ENCODE results near the gene GHRHR.

GHRHR gene

DNA sequence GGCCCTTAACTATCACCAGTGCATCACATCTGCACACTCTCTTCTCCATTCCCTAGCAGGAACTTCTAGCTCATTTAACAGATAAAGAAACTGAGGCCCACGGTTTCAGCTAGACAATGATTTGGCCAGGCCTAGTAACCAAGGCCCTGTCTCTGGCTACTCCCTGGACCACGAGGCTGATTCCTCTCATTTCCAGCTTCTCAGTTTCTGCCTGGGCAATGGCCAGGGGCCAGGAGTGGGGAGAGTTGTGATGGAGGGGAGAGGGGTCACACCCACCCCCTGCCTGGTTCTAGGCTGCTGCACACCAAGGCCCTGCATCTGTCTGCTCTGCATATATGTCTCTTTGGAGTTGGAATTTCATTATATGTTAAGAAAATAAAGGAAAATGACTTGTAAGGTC lies 38.6 kb upstream of the GHRHR start:
- Histone ChIP-seq H3K27ac (no peak overlapping the region), H3K9ac (ENCODE audit: insufficient read length) (no peak overlapping the region), H3K9me3 (ENCODE audit: low read depth, low read length) (no peaks in the 10 kb centered on the region), H3K4me3 (no peak overlapping the region), H3K36me3 (ENCODE audit: insufficient read depth, low read length) (no peaks in the 10 kb centered on the region)
- TF ChIP-seq EZH2 (IDR thresholded peaks at IDR 0.05): no peak
- TF ChIP-seq POLR2AphosphoS5 (IDR thresholded peaks at IDR 0.05; ENCODE audit: borderline replicate concordance, low read depth, low read length): no peak
- no peak for TF ChIP-seq FOXP2 (optimal IDR thresholded peaks at IDR 0.05; ENCODE audit: control extremely low read depth, extremely low read length, insufficient read depth)
- no peak for DNase-seq (ENCODE audit: low read depth, low spot score)

DNA sequence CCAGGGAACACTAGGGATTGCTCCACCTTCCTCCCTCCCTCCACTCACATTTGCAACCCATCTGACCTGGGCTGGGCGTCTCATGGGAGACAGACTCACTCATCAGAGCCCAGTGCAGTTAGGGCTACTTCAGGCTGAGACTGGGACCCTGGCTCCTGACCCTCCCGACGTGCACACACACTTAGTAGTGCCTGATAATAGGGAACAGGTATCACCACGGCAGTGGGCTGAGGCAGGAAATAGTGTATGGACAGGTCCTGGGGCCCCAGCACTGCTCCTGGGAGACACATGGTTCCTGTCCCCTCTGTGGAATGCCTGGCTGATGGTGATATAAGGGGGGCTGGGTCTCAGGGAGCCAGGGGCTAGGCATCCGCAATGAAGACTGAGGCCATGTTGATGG lies 37.8 kb upstream of the GHRHR start:
- no peak overlapping the region for H3K9ac ChIP-seq (ENCODE audit: insufficient read length)
- no peak for DNase-seq (ENCODE audit: low read depth, low spot score)
- H3K36me3 ChIP-seq (ENCODE audit: insufficient read depth, low read length): no peaks in the 10 kb centered on the region
- no peaks in the 10 kb centered on the region for H3K9me3 ChIP-seq (ENCODE audit: low read depth, low read length)
- no peak overlapping the region for H3K4me3 ChIP-seq
- no peak overlapping the region for H3K27ac ChIP-seq
- TF ChIP-seq FOXP2 (optimal IDR thresholded peaks at IDR 0.05; ENCODE audit: control extremely low read depth, extremely low read length, insufficient read depth) (no peak), EZH2 (IDR thresholded peaks at IDR 0.05) (no peak), POLR2AphosphoS5 (IDR thresholded peaks at IDR 0.05; ENCODE audit: borderline replicate concordance, low read depth, low read length) (no peak)

DNA sequence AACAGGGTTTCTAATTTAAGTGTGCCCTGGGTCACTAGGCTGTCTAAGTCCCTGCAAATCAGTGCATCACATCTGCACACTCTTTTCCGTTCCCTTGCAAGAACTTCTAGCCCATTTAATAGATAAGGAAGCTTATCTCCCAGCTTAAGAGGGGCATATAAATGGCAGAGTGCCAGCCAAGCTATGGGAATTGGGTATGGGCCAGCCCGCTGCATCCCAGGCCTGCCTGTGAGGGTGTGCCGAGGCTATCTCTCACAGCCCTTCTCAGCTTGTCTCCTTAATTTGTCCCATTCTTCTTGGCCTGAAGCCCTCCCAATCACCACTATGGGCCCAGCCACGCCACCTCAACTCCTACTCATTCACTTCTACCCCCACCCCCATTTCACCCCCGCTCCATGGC lies 37.4 kb upstream of the GHRHR start:
- no peak for DNase-seq (ENCODE audit: low read depth, low spot score)
- Histone ChIP-seq H3K9me3 (ENCODE audit: low read depth, low read length) (no peaks in the 10 kb centered on the region), H3K36me3 (ENCODE audit: insufficient read depth, low read length) (no peaks in the 10 kb centered on the region), H3K27ac (no peak overlapping the region), H3K4me3 (no peak overlapping the region), H3K9ac (ENCODE audit: insufficient read length) (no peak overlapping the region)
- no peak for TF ChIP-seq POLR2AphosphoS5 (IDR thresholded peaks at IDR 0.05; ENCODE audit: borderline replicate concordance, low read depth, low read length)
- no peak for TF ChIP-seq EZH2 (IDR thresholded peaks at IDR 0.05)
- no peak for TF ChIP-seq FOXP2 (optimal IDR thresholded peaks at IDR 0.05; ENCODE audit: control extremely low read depth, extremely low read length, insufficient read depth)

DNA sequence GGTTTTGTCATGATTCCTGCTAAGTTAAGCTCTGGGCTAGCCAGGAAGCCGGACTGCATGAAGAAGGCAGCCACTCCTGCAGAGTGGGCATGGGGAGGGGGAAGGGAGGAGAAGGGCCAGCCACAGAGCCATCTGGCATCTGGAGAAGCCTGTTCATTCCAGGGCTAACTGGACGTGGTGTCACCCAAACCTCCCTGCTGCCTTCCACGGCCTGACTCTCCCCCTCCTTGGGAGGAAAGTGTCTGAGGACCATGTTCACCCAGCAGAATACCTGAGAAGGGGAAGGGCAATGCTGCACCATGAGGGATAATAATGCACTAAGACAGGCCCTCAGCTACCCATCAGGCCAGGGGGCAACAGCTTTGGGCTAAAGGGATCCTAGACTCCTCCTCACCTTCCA lies 36.7 kb upstream of the GHRHR start:
- TF ChIP-seq FOXP2 (optimal IDR thresholded peaks at IDR 0.05; ENCODE audit: control extremely low read depth, extremely low read length, insufficient read depth) (no peak), EZH2 (IDR thresholded peaks at IDR 0.05) (no peak), POLR2AphosphoS5 (IDR thresholded peaks at IDR 0.05; ENCODE audit: borderline replicate concordance, low read depth, low read length) (no peak)
- Histone ChIP-seq H3K4me3 (no peak overlapping the region), H3K27ac (no peak overlapping the region), H3K9me3 (ENCODE audit: low read depth, low read length) (no peaks in the 10 kb centered on the region), H3K36me3 (ENCODE audit: insufficient read depth, low read length) (no peaks in the 10 kb centered on the region), H3K9ac (ENCODE audit: insufficient read length) (no peak overlapping the region)
- DNase-seq (ENCODE audit: low read depth, low spot score): no peak

DNA sequence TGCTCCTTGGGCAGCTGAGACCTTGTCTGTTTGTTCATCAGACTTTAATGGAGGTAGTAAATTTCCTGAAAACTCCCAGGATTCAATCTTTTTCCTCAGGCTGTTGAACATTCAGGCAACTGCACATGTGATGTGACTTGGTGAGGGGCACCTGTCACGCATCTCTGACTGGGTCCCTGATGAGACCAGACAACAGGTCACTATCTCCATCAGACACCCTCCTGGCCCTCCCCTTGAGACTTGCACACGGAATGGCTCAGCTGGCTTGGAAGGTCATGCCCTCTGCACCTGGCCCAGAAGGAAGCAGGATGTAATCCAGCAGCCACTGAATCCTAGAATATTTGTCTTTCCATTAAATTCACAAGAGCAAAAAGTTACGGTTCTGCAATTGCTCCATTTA lies 36.2 kb upstream of the GHRHR start:
- Histone ChIP-seq H3K4me3 (no peak overlapping the region), H3K9me3 (ENCODE audit: low read depth, low read length) (no peaks in the 10 kb centered on the region), H3K36me3 (ENCODE audit: insufficient read depth, low read length) (no peaks in the 10 kb centered on the region), H3K27ac (no peak overlapping the region), H3K9ac (ENCODE audit: insufficient read length) (no peak overlapping the region)
- DNase-seq (ENCODE audit: low read depth, low spot score): no peak
- no peak for TF ChIP-seq FOXP2 (optimal IDR thresholded peaks at IDR 0.05; ENCODE audit: control extremely low read depth, extremely low read length, insufficient read depth)
- TF ChIP-seq EZH2 (IDR thresholded peaks at IDR 0.05): no peak
- TF ChIP-seq POLR2AphosphoS5 (IDR thresholded peaks at IDR 0.05; ENCODE audit: borderline replicate concordance, low read depth, low read length): no peak

DNA sequence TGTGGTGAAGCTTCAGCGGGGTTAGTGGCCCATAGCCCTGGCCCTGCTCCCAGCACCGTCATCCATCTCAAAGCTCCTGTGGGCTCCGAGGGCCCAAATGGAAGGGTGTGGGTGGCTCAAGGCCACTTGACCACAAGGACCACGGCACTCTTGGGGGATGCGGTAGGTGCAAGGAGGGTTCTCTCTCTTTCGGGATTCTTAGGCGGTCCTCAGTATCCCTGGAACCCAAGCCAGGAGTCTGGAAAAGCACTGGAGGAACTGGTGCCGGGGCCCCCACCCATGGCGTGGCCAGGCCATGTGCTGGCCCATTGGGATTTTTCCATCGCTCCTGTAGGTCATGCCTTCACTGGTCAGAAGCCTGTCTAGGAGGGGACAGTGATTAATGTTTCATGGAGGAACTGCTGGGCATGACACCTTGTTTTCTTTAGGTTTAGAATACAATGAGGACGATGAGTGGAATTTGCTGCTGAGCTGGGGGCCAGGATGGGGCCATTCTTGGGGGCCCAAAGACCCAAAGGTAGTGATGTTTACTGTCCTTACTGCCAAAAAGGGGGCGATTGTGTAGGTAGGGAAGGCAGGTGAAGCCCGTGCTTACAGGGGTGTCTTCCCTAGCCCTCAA lies 35.4 kb upstream of the GHRHR start:
- DNase-seq (ENCODE audit: low read depth, low spot score): no peak

DNA sequence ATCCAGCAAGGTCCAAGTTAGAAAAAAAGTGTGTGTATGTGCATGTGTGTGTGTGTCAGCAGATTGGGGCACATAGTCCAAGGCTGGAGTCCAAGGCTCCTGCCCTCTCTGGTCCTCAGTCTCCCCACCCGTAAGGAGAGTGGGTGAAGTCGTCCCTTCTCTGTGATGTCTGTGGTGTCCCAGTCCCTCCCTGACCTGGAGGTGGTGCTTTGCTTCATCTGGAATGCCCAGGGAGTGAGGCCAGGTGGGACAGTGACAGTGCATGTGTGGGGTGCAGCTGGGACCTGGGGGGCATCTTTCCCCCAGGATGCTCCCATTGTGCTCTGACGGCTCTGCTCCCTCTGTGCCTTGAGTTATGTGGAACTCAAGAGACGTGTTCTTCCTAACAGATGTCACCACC lies 34.1 kb upstream of the GHRHR start:
- Histone ChIP-seq H3K36me3 (ENCODE audit: insufficient read depth, low read length) (no peaks in the 10 kb centered on the region), H3K4me3 (no peak overlapping the region), H3K27ac (no peak overlapping the region), H3K9me3 (ENCODE audit: low read depth, low read length) (no peaks in the 10 kb centered on the region), H3K9ac (ENCODE audit: insufficient read length) (no peak overlapping the region)
- TF ChIP-seq POLR2AphosphoS5 (IDR thresholded peaks at IDR 0.05; ENCODE audit: borderline replicate concordance, low read depth, low read length) (no peak), EZH2 (IDR thresholded peaks at IDR 0.05) (no peak), FOXP2 (optimal IDR thresholded peaks at IDR 0.05; ENCODE audit: control extremely low read depth, extremely low read length, insufficient read depth) (no peak)
- no peak for DNase-seq (ENCODE audit: low read depth, low spot score)

More for the DNA sequence above, 35.4 kb upstream of the GHRHR start:
- Histone ChIP-seq H3K9me3 (ENCODE audit: low read depth, low read length) (no peaks in the 10 kb centered on the region), H3K9ac (ENCODE audit: insufficient read length) (no peak overlapping the region), H3K27ac (no peak overlapping the region), H3K4me3 (no peak overlapping the region), H3K36me3 (ENCODE audit: insufficient read depth, low read length) (no peaks in the 10 kb centered on the region)
- TF ChIP-seq EZH2 (IDR thresholded peaks at IDR 0.05) (no peak), POLR2AphosphoS5 (IDR thresholded peaks at IDR 0.05; ENCODE audit: borderline replicate concordance, low read depth, low read length) (no peak), FOXP2 (optimal IDR thresholded peaks at IDR 0.05; ENCODE audit: control extremely low read depth, extremely low read length, insufficient read depth) (no peak)

DNA sequence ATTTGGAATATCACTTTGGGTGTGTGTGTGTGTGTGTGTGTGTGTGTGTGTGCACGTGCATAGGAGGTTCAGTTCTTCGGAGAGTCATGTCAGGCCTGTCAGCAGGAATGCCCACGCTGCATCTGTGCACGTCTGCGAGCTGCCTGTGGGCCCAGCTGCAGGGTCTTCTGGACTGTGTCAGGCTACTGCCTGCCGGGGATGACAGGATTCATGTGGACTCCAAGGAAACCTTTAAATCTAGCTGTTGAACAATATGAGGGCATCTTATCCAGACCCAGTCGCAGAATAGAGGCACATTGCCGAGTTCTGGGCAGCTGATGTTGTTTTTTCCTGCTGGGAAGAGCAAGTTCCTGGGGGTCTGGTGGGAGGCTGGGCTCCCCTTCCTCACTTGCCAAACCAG lies 33.1 kb upstream of the GHRHR start:
- Histone ChIP-seq H3K9me3 (ENCODE audit: low read depth, low read length) (no peaks in the 10 kb centered on the region), H3K36me3 (ENCODE audit: insufficient read depth, low read length) (no peaks in the 10 kb centered on the region)
- TF ChIP-seq EZH2 (IDR thresholded peaks at IDR 0.05): no peak
- no peak for TF ChIP-seq POLR2AphosphoS5 (IDR thresholded peaks at IDR 0.05; ENCODE audit: borderline replicate concordance, low read depth, low read length)
- TF ChIP-seq FOXP2 (optimal IDR thresholded peaks at IDR 0.05; ENCODE audit: control extremely low read depth, extremely low read length, insufficient read depth): no peak

More for the DNA sequence above, 33.1 kb upstream of the GHRHR start:
- no peak for DNase-seq (ENCODE audit: low read depth, low spot score)
- Histone ChIP-seq H3K9ac (ENCODE audit: insufficient read length) (no peak overlapping the region), H3K27ac (no peak overlapping the region), H3K4me3 (no peak overlapping the region)
